ENCODE results near the gene NAE1. TPM values are rescaled to one million over a fixed set of nuclear protein-coding genes. Genes with fewer than 3 reads are reported as not detected.

NAE1 gene
- total RNA-seq, 1 experiment from 2014 or later = 70.7 TPM

GRCh38 chr16:66843191-66843590 lies 12.4 kb upstream of the NAE1 start:
- Histone ChIP-seq H3K4me3 (ENCODE audit: low read depth in 2 of 2, low read length in 2 of 2) (no peak overlapping the region), H3K27ac (ENCODE audit: low read length) (no peak overlapping the region), H3K4me1 (ENCODE audit: control insufficient read depth, insufficient read depth, low read length) (no peaks in the 10 kb centered on the region), H3K9me3 (ENCODE audit: control insufficient read depth, insufficient read depth, low read depth, low read length) (no peaks in the 10 kb centered on the region), H3K27me3 (ENCODE audit: control insufficient read depth, insufficient read depth, low read length) (no peaks in the 10 kb centered on the region; the same call in 1 of the 2 replicates), H3K36me3 (ENCODE audit: control insufficient read depth, insufficient read depth, low read length) (no peaks in the 10 kb centered on the region)
- no peak for DNase-seq (ENCODE audit: low read depth, low spot score)
- ChIA-PET CTCF (interaction anchor here (1.5 kb wide), 1 partner anchor 25 kb away, joined by 6 read pairs; no protein-coding TSS in a partner anchor), POLR2A (no interaction called here)
- in situ Hi-C loops (cut with HindIII; ENCODE audit: low pct_unique_long_range_greater_than_20kb, low sequenced_read_pairs) = no loop called here
- TF ChIP-seq REST (IDR thresholded peaks at IDR 0.05; ENCODE audit: insufficient read depth in 1 of 2, low read depth in 2 of 2, low read length in 1 of 2) (no peak), TCF7L2 (IDR thresholded peaks at IDR 0.05; ENCODE audit: low read depth, low read length) (no peak), SIN3A (IDR thresholded peaks at IDR 0.05; ENCODE audit: borderline replicate concordance, insufficient read depth, low read depth, low read length) (no peak), POLR2AphosphoS5 (IDR thresholded peaks at IDR 0.05; ENCODE audit: low read depth, low read length) (no peak)
- TF ChIP-seq, protein P1, sequence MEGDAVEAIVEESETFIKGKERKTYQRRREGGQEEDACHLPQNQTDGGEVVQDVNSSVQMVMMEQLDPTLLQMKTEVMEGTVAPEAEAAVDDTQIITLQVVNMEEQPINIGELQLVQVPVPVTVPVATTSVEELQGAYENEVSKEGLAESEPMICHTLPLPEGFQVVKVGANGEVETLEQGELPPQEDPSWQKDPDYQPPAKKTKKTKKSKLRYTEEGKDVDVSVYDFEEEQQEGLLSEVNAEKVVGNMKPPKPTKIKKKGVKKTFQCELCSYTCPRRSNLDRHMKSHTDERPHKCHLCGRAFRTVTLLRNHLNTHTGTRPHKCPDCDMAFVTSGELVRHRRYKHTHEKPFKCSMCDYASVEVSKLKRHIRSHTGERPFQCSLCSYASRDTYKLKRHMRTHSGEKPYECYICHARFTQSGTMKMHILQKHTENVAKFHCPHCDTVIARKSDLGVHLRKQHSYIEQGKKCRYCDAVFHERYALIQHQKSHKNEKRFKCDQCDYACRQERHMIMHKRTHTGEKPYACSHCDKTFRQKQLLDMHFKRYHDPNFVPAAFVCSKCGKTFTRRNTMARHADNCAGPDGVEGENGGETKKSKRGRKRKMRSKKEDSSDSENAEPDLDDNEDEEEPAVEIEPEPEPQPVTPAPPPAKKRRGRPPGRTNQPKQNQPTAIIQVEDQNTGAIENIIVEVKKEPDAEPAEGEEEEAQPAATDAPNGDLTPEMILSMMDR (IDR thresholded peaks at IDR 0.05) = no peak
- no peak for ATAC-seq
- no TSS peak for BruUV-seq (replicated peaks)
- intact Hi-C loops (cut with micrococcal nuclease; ENCODE audit: unreplicated experiment) = no loop called here

GRCh38 chr16:66842765-66843164 lies 12.0 kb upstream of the NAE1 start:
- no TSS peak for BruUV-seq (replicated peaks)
- no peak for ATAC-seq
- POLR2A ChIA-PET = no interaction called here

More at GRCh38 chr16:66842765-66843164, 12.0 kb upstream of the NAE1 start:
- intact Hi-C loops (cut with micrococcal nuclease; ENCODE audit: unreplicated experiment) (no loop called here), in situ Hi-C loops (cut with HindIII; ENCODE audit: low pct_unique_long_range_greater_than_20kb, low sequenced_read_pairs) (no loop called here)
- Histone ChIP-seq H3K27me3 (ENCODE audit: control insufficient read depth, insufficient read depth, low read length) (no peaks in the 10 kb centered on the region; the same call in 1 of the 2 replicates), H3K4me1 (ENCODE audit: control insufficient read depth, insufficient read depth, low read length) (no peaks in the 10 kb centered on the region), H3K36me3 (ENCODE audit: control insufficient read depth, insufficient read depth, low read length) (no peaks in the 10 kb centered on the region), H3K27ac (ENCODE audit: low read length) (no peak overlapping the region), H3K9me3 (ENCODE audit: control insufficient read depth, insufficient read depth, low read depth, low read length) (no peaks in the 10 kb centered on the region), H3K4me3 (ENCODE audit: low read depth in 2 of 2, low read length in 2 of 2) (no peak overlapping the region)
- TF ChIP-seq POLR2AphosphoS5 (IDR thresholded peaks at IDR 0.05; ENCODE audit: low read depth, low read length) (no peak), TCF7L2 (IDR thresholded peaks at IDR 0.05; ENCODE audit: low read depth, low read length) (no peak), SIN3A (IDR thresholded peaks at IDR 0.05; ENCODE audit: borderline replicate concordance, insufficient read depth, low read depth, low read length) (no peak), REST (IDR thresholded peaks at IDR 0.05; ENCODE audit: insufficient read depth in 1 of 2, low read depth in 2 of 2, low read length in 1 of 2) (no peak)
- TF ChIP-seq, protein P1 (IDR thresholded peaks at IDR 0.05) = no peak
- CTCF ChIA-PET = no interaction called here
- DNase-seq (ENCODE audit: low read depth, low spot score) = no peak
